GM21381 (cell line): ENCODE measurements around the gene TAS2R1.

Experiments used
- ATAC-seq: cut with Tn5 transposase; IDR thresholded peaks from one replicate; pipeline ENCODE4 v1.9.1; 2021; ENCODE audit warnings: mild to moderate bottlenecking, moderate library complexity; ENCODE audit not compliant: unreplicated experiment

The TAS2R1 gene

DNA sequence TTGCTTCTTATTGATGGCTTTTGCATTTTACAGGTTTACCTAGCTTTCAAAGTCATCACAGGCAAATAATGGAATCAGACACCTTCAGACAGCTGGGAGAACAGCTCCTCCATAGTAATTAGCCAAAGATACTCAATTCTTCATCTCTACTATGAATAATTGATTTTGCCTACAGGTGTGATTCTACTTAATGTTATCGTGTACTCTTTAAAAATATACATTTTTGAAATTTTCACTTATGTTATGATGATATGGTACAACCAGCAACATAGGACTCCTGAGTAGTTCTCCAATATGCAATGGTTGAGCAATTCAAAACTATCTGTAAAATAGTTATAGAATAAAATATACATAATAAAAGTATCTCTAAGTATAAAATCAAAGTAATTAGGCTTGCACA lies at the start of gene TAS2R1:
Gene TAS2R1, minus strand, starts transcription at position 101 of the 400 bp plus-strand sequence. CDS start 319 bp downstream, outside the sequence.
- ATAC-seq, result no peak

DNA sequence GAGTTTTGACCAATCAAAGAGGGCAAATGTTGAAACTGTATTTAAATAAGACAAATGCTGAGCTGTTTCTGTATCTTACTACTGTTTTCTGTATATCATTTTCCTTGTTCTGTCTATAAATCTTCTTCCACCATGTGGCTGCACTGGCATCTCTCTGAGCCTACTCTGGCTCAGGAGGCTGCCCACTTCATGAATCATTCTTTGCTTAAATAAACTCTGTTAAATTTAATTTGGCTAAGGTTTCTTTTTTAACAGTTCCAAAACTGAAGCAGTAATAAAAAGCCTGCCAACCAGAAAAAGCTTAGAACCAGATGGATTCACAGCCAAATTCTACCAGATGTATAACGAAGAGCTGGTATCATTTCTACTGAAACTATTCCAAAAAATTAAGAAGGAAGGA lies 40.2 kb upstream of the TAS2R1 start:
- no peak for ATAC-seq

GRCh38 chr5:9667906-9668305 lies 37.8 kb upstream of the TAS2R1 start:
- no peak for ATAC-seq

- ATAC-seq, result no peak
Observed at GRCh38 chr5:9663891-9664290, 33.7 kb upstream of the TAS2R1 start.

- no peak for ATAC-seq
Observed at GRCh38 chr5:9661316-9662015, 31.3 kb upstream of the TAS2R1 start.

DNA sequence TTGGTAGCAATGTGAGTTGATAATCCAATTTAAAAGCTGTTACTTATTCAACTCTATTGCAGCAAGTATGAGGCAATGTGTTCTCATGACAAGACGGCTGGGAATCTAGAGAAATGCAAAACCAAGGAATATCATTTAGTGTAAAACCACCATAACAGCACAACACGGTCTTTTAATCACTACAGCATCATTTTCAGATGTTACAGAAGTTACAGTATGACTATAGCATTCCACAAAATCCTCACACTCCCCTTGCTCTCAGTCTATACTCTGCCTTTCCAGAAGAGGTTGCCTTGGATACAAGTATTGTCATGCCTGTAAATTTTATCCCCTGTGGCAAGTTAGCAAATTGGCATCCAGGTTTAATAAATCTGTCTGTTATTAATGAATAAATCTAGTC lies 28.6 kb upstream of the TAS2R1 start:
- no peak for ATAC-seq

- ATAC-seq, result no peak
Observed at GRCh38 chr5:9657819-9658218, 27.7 kb upstream of the TAS2R1 start.

GRCh38 chr5:9655641-9656040 lies 25.5 kb upstream of the TAS2R1 start:
- ATAC-seq, result no peak

DNA sequence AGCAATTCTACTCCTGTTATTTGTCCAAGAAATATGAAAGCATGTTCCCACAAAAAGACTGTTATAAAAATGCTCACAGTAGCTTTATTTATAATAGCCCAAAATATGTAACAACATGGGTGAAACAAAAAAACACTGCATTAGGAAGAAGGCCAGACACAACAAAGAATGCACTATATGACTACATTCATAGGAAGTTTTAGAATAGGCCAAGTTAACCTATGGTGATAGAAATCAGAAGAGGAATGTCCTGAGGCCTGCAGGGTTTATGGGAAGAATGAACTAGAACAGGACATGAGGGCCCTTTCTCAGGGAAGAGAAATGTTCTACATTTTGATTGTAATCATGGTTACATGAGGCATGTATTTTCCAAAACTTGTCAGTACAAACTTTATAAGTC lies 24.7 kb upstream of the TAS2R1 start:
- ATAC-seq, result no peak

GRCh38 chr5:9653811-9654210 lies 23.7 kb upstream of the TAS2R1 start:
- ATAC-seq, result peak; percentile 79

DNA sequence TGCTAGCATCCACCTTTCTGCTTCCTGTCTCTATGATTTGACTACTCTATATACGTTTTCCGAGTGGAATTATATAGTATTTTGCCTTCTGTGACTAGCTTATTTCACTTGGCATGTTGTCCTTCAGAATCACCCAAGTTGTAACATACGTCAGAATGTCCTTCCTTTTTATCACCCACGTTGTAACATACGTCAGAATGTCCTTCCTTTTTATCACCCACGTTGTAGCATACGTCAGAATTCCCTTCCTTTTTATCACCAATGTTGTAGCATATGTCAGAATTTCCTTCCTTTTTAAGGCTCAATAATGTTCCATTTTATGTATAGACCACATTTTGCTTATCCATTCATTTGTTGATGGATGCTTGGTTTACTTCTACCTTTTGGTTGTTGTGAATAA lies 22.9 kb upstream of the TAS2R1 start:
- ATAC-seq, result no peak

GRCh38 chr5:9652295-9652694 lies 22.1 kb upstream of the TAS2R1 start:
- no peak for ATAC-seq

- no peak for ATAC-seq
Observed at GRCh38 chr5:9646843-9647242, 16.7 kb upstream of the TAS2R1 start.

DNA sequence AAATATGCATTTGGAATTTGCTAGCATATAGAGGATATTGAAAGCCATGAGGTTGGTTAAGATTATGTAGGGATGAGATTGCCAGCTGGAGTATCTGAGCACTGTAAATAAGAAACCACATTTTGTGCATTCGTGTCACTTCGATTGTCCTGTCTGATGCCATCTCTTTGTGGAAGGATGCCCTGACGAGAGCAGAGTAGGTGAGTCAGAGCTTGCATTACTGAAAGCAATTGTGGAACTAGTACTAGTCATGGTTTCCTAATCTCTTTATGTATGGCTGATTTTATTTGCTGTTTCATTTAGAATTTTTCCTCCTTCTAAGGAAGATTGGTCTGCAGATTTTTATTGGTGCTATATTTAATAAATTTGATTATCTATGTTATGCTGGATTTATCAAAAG lies 14.5 kb upstream of the TAS2R1 start:
- ATAC-seq, result no peak

GRCh38 chr5:9642621-9643020 lies 12.5 kb upstream of the TAS2R1 start:
- no peak for ATAC-seq

DNA sequence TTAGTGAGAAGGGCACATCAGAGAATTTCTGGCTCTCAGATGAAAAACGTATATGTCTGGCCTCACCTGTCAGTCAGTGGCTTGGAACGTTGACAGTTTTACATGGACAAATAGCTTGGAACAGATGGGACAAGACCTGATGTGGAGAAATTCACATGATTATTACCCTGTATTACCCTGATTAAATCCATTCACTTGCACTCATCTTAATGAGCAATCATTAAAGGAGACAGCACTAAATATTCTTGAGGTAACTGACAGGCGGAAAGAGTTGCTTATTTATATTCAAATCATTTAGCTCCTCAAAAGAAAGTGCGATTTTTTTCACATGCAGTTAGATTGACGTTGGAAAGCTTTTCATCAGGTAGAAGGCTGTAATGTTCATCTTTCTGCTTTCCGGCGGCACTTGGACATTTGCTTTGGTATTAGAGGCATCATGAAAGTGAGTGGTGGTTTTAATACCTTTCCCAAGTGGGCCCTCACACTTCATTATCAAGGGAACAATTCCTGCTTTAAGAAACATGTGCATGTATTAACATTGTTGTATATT lies 11.7 kb upstream of the TAS2R1 start:
- no peak for ATAC-seq

GRCh38 chr5:9632495-9632894 lies 2.3 kb upstream of the TAS2R1 start:
- no peak for ATAC-seq

DNA sequence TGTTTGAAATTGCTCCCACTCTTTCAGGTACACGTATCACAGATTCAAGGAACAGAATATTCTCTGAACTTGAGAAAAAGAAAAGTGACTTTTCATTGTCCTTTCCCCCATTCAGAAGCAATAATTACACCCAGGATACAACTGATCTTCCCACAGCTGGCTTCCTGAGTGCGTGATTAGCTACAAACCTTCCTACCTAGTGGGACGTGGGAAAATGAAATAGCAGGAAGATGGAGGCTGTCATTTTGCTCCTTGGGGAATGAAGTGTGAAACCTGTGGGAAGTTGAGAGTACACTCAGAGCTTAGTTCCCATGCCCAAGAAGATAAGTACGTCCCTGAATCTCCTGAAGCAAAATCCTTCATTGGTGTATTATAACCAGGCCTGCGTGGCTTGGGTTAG lies 2.6 kb downstream of the TAS2R1 start:
- ATAC-seq, result no peak

- ATAC-seq, result no peak
Observed at GRCh38 chr5:9626955-9627354, 3.2 kb downstream of the TAS2R1 start.

DNA sequence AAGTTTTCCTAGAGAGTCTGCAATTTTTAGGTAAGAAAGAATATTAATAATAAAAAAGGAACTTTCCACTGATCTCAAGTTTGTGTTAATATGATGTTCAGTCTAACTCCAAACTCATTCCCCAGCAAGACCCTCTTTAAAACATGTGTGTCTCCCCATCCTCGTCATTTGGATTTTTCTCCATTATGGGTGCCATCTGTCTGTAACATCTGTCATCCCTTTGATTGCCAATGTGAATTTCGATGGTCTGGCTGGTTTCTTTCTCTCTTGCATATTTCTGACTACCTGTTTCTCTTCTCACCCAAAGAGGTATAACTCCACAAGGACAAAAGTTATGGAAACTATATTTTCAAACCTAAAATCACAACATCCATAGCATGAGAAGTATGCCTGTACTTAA lies 4.4 kb downstream of the TAS2R1 start:
- ATAC-seq, result no peak

DNA sequence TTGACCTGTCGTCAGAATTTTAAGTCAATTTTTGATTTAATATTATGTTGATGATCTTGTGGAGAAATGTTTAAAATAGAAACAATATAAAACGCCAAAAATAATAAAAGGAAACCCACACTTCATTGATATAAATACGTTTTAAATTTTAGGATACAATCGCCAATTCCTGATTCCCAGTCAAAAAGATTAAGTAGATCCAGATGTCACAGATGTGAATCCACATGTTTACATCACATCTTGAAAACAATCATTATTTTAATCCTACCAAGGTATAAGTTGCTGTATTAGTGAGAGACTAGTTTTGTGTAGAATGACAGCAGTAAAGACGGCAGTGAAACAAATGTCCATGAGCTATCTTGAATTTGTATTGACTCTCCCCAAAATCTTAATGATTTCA lies 4.9 kb downstream of the TAS2R1 start:
- no peak for ATAC-seq

DNA sequence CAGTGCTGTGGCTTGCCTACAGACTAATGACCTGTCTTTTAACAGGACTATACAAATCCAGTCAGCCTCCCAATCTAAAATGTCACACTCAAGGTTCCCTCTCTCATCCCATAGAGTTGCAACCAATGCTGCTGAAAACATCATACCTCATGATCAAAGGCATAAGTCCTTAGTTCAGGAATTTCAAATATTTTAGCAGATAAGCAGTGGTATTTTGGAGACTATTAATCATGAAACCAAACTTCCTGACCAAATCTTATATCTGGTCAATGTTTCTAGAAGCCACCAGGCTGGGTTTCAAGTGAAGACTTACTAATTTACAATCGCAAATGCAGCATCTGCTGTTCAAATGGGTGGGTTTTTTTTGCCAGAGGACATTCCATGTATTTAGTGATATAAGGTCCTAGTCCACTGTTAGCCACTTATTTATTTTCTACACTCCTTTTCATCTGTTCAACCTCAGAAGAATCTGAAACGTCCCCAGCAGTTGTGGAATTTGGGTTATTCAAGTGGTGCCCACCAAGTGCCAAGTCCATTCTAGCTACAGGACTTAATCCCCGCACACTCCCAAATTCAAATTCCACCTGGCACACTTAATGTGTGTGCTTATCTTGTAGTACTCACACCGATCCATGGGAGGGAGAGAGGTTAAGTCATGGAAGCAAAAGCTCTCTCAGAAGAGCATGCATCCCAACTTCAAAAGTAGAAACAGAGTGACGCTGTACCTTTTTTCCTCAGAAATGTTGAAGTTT lies 5.8 kb downstream of the TAS2R1 start:
- ATAC-seq, result no peak
